ENCODE measurements around the gene CHD1L. TPM values are rescaled to one million over a fixed set of nuclear protein-coding genes. Genes with fewer than 3 reads are reported as not detected.

CHD1L gene
- total RNA-seq, 1 donor from 2014 or later, result 36.2 TPM

- no peaks in the 10 kb centered on the region for H3K27me3 ChIP-seq
- intact Hi-C loops (cut with DNase I), result no loop called here
- H3K27ac ChIP-seq, result no peak overlapping the region
- no peak for ATAC-seq
- TF ChIP-seq, protein P1, sequence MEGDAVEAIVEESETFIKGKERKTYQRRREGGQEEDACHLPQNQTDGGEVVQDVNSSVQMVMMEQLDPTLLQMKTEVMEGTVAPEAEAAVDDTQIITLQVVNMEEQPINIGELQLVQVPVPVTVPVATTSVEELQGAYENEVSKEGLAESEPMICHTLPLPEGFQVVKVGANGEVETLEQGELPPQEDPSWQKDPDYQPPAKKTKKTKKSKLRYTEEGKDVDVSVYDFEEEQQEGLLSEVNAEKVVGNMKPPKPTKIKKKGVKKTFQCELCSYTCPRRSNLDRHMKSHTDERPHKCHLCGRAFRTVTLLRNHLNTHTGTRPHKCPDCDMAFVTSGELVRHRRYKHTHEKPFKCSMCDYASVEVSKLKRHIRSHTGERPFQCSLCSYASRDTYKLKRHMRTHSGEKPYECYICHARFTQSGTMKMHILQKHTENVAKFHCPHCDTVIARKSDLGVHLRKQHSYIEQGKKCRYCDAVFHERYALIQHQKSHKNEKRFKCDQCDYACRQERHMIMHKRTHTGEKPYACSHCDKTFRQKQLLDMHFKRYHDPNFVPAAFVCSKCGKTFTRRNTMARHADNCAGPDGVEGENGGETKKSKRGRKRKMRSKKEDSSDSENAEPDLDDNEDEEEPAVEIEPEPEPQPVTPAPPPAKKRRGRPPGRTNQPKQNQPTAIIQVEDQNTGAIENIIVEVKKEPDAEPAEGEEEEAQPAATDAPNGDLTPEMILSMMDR (IDR thresholded peaks at IDR 0.05), result no peak
- no peaks in the 10 kb centered on the region for H3K9me3 ChIP-seq
- no peak for DNase-seq
- peaks cover 59% of the 10 kb centered on the region for H3K36me3 ChIP-seq
- H3K4me3 ChIP-seq, result no peak overlapping the region
- no peaks in the 10 kb centered on the region for H3K4me1 ChIP-seq
These were observed 35.3 kb upstream of the CHD1L start for GRCh38 chr1:147207192-147207591.

DNA sequence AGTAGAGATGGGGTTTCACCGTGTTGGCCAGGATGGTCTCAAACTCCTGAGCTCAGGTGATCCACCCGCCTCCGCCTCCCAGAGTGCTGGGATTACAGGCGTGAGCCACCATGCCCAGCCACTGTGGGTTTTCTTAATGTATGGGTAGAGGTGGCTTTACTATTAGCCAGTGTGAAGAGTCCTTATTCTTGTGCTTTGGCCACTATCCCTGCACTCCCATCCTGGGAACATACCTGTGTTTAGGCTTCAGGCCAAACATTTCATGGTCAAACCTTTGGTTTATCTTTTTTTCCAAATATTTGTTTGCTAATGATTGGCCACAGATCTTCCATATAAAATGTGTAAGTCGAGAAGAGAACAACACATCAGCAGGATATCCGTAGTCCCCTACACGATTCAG is 33.9 kb upstream of the CHD1L start:
- Histone ChIP-seq H3K9me3 (no peaks in the 10 kb centered on the region), H3K36me3 (peaks cover 67% of the 10 kb centered on the region), H3K4me3 (no peak overlapping the region), H3K4me1 (no peaks in the 10 kb centered on the region), H3K27ac (no peak overlapping the region), H3K27me3 (no peaks in the 10 kb centered on the region)
- intact Hi-C loops (cut with DNase I), result no loop called here
- DNase-seq (no peak), ATAC-seq (no peak)
- TF ChIP-seq, protein P1 (IDR thresholded peaks at IDR 0.05), result no peak

GRCh38 chr1:147209825-147210821 is 32.4 kb upstream of the CHD1L start:
- no peak overlapping the region for H3K4me3 ChIP-seq
- TF ChIP-seq, protein P1 (IDR thresholded peaks at IDR 0.05), result no peak
- DNase-seq (no peak), ATAC-seq (no peak)
- no peaks in the 10 kb centered on the region for H3K27me3 ChIP-seq
- no peaks in the 10 kb centered on the region for H3K9me3 ChIP-seq
- H3K27ac ChIP-seq, result no peak overlapping the region
- intact Hi-C loops (cut with DNase I), result no loop called here
- H3K36me3 ChIP-seq, result peaks cover 56% of the 10 kb centered on the region
- H3K4me1 ChIP-seq, result no peaks in the 10 kb centered on the region

DNA sequence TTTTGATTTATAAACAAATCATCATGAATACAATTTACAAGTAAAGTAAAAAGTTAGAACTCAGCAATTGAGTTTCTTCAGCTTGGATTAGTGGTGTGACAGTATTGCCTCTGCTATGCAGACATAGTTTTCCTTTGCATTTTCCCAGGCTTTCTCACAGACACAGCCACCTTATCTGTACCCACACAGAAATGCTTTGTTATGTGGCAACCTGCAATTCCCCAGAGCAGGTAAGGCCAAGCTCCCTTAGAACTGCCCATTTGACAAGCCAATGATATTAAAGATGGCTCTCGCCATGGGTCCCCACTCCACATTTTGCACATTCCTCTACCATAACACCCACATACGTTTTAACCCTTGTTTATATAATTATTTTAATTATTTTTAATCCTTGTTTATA is 31.5 kb upstream of the CHD1L start:
- no peaks in the 10 kb centered on the region for H3K27me3 ChIP-seq
- no peak overlapping the region for H3K4me3 ChIP-seq
- ATAC-seq, result no peak
- intact Hi-C loops (cut with DNase I), result no loop called here
- TF ChIP-seq, protein P1 (IDR thresholded peaks at IDR 0.05), result no peak
- H3K36me3 ChIP-seq, result peaks cover 56% of the 10 kb centered on the region
- no peak overlapping the region for H3K27ac ChIP-seq
- H3K9me3 ChIP-seq, result no peaks in the 10 kb centered on the region
- no peaks in the 10 kb centered on the region for H3K4me1 ChIP-seq
- no peak for DNase-seq

GRCh38 chr1:147211577-147211976 is 30.9 kb upstream of the CHD1L start:
- Histone ChIP-seq H3K36me3 (peaks cover 56% of the 10 kb centered on the region), H3K27me3 (no peaks in the 10 kb centered on the region), H3K27ac (no peak overlapping the region), H3K4me3 (no peak overlapping the region), H3K9me3 (no peaks in the 10 kb centered on the region), H3K4me1 (no peaks in the 10 kb centered on the region)
- intact Hi-C loops (cut with DNase I), result no loop called here
- no peak for ATAC-seq
- DNase-seq, result no peak
- TF ChIP-seq, protein P1 (IDR thresholded peaks at IDR 0.05), result no peak

Data from upper lobe of right lung (tissue), 1 donor.